DMS 273 treated with DMSO at 0.1 percent for 48 hours (cell line): ENCODE measurements around the gene NRSN2.
"Not testable (repeated sequence)": the region's sequence is repeated elsewhere in the genome, so short reads cannot be mapped to it uniquely, and the experiment has no call there.

ENCODE experiments used
- DNase-seq: peaks from one replicate; lab custom pipeline; 2025; lab: John Stamatoyannopoulos, UW

NRSN2 gene

DNA sequence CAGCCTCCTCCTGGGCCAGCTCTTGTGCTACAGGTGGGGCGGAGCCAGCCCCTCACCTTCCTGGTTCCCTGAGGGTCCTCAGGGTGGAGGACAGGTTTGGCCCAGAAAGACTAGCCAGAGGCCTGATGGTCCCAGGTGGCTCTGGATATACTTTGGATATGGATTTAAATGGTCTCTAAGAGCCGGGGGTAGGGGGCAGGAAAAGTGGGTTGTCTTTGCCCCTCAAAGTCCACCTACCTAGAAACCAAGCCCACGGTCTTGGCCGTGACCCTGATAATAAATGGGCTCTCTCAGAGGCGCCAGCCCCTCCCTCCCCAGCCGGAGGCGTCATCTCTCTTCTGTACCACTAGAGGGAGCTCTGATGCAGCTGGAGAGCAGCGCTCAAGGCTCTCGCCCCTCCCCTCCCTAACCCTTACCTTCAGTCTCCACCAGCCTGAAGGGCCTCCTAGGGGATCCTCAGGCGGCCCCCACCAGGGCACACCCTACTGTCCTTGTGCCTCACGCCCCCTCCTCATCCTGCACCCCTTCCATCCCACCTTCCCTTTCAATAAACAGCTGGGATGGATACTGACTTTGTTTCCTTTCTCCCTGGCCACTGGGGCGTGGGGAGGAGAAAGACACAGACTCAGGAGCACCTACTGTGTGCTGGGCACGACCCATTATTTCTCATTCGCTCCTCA lies 7.5 kb downstream of the NRSN2 start:
- DNase-seq: peak; percentile 40

DNA sequence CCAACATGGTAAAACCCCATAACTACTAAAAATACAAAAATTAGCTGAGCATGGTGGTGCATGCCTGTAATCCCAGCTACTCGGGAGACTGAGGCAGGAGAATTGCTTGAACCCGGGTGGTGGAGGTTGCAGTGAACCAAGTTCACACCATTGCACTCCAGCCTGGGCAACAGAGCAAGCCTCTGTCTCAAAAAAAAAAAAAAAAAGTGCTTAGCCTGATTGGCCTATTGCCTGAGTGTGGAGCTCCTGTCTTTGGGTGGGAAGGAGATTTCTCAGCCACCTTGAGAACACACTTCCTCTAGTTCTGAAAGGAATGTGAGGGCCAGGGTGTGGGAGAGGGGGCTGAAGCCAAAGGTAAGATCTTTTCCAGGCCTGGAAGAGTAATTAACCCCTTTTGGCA lies 9.2 kb downstream of the NRSN2 start:
- DNase-seq: not testable (repeated sequence)

DNA sequence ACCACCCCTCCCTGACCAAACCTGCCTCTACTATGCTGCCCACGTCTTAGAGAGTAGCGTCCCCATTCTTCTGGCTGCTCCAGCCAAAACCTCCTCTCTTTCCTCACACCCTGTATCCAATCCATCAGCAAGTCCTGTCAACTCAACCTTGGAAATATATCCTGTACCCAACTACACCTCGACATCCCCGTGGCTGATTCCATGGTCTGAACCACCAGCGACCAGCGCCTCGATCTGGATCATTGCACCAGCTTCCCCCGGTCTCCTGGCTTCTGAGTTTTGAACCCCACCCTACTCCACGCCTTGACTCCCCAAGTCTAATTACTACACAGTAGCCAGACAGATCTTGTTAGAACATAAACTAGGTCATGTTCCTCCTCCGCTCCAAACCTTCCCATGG lies 9.8 kb downstream of the NRSN2 start:
- DNase-seq: no peak

DNA sequence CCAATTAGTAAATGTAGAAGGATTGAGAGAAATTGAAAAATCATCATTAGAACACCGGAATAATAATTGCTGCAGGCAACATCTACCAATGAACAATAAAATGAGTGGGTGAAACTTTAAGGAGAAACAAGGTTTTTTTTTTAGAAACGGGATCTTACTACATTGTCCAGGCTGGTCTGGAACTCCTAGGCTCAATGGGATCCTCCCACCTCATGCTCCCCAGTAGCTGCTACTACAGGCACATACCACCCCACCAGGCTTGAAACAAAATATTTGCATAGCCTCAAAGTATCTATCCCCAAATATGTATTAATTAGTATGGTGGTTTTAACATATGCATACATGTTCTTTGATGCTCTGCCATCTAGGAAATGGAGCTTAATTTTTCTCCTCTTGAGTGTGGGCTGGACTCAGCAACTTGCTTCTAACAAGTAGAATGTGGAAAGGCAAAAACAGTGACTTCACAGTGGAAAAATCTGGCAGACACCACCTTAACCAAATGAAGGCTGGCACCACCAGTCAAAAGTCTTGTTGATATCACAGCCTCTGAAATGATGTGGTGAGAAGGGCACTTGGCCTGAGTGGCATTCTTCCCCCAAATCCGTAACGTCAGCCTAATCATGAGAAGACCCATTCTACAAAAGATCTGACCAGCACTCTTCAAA lies 12.1 kb downstream of the NRSN2 start:
- no peak for DNase-seq

DNA sequence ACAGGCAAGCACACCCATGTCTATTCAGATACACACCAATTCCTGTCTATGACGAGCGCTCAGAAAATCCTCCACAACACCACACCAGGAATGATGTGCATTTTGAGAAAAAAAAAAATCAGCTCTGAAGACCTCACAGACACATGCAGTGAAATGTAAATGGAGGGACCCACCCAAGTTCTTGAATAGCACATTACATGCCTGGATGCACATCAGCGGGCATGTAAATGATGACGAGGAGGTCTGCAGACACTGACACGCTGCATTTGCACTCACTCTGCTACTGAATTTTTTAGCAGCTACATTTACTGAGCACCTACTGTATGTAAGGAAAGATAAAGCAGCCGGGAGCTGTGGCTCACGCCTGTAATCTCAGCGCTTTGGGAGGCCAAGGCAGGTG lies 14.7 kb downstream of the NRSN2 start:
- no peak for DNase-seq

DNA sequence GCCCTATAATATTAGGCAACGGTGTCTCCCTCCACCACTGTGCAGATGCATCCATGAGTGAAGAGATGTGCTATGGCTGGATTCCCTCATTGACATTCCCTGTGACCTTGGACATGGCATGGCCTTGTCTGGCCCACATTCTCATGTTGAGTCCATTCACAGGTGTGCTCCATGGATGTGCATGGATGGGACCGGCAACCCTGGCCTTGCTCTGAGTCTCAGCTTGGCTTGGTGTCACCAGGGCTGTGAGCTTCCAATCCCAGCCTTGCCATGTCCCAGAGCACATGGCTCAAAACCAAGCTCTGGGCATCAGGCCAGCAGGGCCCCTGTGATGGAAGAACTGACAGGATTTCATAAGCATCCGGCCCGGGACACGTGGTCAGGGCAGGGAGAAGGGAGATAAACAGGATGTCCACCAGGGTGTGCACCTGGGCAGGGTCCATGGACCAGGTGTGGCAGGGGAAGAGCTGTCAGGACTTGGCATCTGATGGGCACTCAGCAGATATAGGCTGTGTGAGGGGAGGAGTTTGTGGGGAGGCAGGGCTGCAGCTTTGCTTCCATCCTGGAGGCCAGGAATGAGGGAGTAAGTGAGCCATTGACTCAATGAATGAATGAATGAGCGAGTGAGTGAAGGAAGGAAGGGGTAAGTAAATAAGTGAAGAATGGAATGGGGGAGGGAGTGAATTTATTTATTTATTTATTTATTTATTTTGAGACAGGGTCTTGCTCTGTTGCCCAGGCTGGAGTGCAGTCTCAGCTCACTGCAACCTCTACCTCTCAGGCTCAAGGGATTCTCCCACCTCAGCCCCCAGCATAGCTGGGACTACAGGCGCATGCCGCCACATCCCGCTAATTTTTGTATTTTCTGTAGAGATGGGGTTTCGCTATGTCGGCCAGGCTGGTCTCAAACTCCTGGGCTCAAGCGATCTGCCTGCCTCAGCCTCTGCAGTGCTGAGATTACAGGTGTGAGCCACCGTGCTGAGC lies 15.7 kb downstream of the NRSN2 start:
- peak; percentile 85 for DNase-seq

DNA sequence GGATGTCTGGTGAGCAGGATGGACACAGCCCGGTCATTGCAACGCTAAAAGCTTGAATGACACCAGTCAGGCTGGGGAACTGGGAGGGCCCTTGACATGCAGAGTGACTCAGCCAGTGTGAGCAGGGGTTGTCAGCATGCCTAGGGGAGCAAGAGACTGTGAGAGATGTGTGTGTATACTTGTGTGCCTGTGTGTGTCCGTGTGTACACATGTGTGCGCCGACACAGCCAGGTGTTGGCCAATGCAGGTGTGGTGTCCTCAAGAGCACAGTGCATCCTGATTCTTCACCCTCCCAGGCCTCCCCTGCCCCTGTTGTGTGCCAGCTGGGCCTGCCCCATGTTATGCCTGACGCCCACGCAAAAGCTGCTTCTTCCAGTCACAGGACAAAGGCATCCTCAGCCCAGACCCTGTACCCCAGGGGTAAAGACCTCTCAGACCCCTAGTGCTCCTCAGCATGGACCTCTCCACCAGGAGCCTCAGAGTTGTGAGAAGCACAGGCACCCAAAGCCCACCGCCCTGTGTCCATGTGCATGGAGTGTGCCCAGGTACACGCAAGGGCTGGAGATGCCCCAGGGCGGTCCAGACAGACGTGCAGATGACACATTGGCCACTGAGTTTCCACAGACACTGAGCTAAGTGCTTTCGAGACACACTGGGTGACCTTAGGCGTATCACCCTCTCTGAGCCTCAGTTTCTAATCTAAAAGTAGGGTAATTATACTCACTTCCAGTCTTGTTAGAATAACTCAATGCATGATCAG lies 16.6 kb downstream of the NRSN2 start:
- no peak for DNase-seq

DNA sequence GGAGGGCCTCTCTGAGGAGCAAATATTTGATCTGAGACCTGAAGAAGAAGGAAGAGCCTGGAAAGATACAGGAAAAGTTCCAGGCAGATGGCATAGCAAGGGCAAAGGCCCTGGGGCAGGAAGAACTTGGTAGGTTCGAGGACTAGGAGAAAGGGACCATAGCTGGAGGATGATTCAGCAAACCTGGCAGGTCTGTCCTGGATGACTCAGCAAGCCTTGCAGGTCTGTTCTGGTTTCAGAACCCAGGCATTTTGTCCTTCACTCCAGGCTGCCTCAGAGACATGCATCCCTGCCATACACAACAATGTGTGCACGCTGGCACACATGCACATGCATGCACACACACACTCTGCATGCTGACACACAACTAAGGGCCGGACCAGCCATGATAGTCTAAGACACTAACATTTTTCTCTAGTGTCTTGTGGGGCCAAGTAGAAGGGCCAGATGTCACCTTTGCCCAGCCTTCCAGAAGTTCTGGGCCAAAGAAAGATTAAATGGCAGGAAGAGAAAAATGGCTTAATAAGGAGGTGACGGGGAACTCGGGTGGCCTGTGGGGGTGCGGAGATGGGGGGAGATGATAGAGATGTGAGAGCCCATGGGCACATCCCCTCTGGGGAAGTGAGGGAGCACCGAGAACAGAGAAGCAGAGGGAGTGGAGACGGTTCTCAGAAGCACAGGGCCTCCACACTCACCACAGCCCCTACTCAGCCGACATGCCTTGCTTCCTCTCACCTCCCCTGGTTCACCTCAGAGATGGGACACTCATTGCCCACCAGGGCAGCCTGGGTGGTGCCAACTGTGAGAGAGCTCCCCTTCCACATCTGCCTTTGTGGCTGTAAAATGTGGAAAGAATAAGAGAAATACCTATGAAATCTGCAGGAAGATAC lies 18.2 kb downstream of the NRSN2 start:
- DNase-seq: no peak

DNA sequence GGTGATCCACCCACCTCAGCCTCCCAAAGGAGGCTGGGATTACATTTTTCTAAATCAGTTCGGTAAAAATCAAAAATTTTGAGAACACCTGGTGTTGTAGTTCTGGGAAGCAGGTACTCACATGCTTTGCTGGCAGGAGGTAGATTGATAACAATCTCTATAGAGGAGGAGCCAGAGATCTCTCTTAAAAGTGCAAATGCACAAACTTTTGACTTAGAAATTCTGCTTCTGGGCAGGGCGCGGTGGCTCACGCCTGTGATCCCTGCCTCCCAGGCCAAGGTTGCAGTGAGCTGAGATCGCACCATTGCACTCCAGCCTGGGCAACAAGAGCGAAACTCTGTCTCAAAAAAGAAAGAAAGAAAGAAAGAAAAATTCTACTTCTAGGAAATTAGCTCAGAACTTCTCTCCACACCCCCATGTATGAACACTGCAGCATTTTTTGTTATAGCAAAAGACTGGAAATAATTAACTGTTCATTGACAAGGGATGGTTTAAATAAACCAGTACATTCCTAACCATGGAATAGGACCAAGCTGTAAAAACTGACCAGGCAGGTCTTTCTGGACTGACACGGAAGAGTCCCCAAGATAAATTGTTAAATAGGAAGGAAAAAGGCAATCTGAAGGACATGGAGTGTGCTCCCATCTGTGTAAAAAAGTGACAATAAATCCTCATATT lies 19.3 kb downstream of the NRSN2 start:
- no peak for DNase-seq

DNA sequence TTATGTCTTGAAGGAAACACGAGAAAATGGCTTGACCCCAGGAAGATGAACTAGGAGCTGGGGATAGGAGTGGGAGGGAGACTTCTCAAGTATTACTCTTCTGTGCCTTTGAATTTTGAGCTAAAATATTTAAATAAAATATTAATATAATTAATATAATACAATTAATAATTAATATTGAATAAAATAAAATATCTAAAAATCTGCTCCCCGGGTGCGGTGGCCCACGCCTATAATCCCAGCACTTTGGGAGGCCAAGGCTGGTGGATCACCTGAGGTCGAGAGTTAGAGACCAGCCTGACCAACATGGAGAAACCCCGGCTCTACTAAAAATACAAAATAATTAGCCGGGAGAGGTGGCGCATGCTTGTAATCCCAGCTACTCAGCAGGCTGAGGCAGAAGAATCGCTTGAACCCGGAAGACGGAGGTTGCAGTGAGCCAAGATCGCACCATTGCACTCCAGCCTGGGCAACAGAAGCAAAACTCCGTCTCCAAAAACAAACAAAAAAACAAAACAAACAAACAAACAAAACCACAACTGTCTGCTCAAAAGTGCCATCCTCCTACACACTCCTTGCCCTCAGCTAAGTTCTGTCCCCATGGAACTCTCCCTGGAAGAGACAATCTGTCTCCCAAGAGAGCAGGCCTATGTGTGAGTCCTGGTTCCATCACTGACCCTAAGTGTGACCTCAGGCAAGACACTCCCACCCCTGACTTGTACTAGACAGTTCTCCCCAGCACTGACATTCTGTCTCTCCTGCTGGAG lies 20.0 kb downstream of the NRSN2 start:
- no peak for DNase-seq

DNA sequence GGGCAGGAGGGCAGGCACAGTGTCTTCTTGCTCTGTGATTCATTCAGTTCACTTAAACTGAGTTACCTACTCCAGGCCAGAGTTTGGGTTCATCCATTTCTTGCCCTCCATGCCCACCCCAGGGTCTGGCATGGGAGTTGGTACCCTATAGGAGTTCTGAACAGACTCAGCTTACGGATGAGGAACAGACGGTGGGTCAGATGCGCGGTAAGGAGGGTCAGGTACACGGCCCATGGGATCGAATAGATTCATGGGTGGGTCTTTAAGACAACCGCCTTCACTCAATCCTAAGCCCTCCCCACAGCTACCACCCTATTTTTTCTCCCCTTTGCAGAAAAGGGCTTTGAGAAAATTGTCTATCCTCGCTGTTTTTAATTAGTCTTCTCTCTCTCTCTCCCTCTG lies 20.6 kb downstream of the NRSN2 start:
- no peak for DNase-seq

DNA sequence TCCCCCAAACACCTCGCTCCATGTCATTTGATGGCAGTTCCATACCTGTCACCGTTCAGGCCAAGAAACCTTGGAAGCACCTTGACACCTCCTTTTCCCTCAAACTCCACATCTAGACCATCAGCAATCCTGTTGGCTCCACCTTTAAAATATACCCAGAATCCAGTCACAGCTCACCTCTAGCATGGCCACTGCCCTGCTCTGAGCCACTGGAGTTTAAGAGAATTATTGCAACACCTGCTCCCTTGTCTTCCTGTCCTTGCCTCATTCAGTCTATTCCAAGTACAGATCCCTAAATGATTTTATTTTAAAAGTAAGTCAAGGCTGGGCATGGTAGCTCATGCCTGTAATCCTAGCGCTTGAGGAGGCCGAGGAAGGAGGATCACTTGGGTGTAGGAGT lies 22.0 kb downstream of the NRSN2 start:
- DNase-seq: no peak

DNA sequence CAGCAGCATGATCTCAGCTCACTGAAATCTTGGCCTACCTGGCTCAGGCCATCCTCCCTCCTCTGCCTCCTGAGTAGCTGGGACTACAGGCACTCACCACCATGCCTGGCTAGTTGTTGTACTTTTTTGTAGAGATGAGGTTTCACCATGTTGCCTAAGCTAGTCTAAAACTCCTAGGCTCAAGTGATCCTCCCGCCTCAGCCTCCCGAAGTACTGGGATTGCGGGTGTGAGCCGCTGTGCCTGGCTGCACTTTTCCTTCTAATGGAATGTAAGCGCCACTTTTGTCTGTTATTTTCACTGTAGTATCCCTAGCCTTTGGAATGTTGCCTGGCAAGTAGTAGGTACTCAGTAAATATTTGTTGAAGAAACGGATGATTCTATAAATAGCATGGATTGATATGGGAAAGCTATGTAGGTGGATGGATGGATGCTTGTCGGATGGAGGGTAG lies 23.3 kb downstream of the NRSN2 start:
- no peak for DNase-seq

DNA sequence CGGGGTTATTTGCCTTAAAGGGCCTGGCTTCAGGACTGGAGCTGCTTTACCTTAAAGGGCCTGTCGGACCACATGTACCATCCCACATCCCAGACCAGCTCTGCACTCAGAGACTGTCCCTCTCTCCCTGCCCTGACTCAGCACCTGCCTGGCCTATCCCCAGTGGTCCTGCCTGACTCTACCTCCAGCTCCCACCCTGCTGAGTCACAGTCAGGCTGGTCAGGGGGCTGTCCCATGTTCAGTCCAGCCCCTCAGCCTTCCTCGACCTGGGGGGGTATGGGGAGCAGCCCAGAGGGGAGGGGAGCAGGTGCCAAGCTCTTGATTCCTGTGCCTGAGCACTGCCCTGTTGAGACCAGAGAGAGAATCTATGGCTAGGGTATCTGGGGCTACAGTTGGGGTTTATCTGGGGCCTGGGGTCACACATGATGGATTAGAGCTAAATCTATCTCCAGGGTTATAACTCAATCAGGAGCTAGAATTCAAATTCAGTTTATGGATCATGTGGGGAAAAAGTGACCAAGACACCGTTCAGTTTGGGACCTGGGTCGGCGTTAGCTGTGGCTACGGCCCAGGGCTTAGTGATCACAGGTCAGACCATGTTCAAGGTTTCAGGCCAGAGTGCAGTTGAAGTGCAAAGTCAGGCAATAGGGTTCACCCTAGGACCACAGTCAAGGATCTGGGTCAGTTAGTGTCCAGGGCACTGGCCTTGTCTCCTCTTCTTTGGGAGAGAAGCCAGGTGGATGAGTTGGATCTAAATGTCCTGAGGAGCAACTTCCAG lies 24.3 kb downstream of the NRSN2 start:
- no peak for DNase-seq

DNA sequence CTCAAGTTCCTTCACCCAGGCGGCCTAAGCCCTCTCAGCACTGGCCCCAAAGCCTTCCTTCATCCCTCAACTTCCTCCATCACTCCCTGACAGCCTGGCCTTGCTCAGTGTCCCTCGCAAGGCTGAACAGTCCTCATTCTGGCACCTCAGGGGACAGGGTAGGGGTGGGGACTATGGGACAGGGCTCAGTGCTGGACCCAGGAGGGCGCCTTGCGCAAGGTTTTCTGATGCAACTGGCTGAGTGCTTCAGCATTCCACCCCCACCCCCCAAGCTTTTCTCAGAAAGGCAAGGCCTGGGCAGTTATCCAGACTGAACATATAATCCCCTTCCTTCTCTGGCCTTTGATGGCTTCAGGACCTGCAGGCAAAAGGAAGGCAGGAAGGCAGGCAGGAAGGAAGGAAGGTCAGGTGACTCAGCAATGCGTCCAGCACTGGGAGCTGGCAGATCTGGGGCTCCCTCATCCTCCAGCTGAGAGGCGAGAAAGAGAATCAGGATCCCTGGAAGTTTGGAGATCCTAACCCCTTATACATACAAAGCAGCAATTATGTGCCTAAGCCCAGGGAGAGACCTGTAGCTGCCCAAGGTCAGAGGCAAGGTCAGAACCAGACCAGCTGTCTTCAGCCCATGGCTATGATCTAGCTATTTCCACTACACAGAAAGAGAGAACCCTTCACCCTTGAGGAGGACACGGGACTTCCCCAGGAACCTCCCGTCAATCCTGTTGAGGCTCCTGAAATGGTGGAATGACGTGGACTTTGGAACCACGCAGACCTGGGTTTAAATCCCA lies 25.0 kb downstream of the NRSN2 start:
- DNase-seq: no peak

DNA sequence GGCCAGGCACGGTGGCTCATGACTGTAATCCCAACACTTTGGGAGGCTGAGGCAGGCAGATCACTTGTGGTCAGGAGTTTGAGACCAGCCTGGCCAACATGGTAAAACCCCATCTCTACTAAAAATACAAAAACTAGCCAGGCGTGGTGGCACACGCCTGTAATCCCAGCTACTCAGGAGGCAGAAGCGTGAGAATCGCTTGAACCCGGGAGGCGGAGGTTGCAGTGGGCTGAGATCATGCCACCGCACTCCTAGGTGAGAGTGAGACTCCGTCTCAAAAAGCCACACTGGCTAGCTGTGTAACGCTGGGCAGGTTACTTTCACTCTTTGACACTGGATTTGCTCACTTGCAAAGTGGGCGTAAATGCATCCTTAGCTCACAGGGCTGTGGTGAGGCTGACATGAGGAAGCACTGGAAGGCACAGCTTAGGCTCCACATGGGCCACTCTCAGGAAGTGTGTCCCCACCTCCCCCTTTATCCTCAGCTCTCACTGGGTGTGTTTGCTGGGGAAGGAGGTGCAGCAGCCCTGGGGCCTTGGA lies 25.7 kb downstream of the NRSN2 start:
- DNase-seq: not testable (repeated sequence)

DNA sequence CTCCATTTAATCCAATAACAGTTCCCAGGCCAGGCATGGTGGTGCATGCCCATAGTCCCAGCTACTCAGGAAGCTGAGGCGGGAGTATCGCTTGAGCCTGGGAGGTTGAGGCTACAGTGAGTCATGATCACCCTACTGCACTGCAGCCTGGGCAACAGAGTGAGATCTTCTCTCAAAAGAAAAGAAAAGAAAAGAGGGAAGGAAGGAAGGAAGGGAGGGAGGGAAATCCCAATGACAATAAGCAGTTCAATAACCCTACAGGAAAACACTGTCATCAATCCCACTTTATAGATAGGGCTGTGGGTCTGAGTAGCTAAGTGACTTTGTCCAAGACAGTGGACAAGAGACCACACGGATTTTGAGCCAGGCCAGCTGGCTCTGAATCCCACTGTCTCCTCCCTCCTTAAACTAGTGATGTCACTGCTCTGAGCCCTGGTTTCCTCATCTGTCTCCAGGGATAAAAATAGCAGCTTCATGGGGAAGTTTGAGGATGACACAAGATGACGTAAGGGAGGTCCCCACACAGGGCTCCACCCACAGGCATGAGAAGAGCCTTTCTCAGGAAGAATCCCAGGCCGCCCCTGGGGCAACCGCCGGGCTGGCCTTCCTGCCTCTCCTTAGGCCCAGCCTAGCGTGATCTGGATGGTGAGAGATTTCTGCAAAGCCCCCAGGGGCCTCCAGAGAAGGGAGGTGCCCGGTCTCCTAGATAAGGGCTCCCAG lies 26.4 kb downstream of the NRSN2 start:
- no peak for DNase-seq
